Measurements from ENCODE around the gene BCL2A1.
"Not testable (repeated sequence)": the region's sequence is repeated elsewhere in the genome, so short reads cannot be mapped to it uniquely, and the experiment has no call there.

DNA sequence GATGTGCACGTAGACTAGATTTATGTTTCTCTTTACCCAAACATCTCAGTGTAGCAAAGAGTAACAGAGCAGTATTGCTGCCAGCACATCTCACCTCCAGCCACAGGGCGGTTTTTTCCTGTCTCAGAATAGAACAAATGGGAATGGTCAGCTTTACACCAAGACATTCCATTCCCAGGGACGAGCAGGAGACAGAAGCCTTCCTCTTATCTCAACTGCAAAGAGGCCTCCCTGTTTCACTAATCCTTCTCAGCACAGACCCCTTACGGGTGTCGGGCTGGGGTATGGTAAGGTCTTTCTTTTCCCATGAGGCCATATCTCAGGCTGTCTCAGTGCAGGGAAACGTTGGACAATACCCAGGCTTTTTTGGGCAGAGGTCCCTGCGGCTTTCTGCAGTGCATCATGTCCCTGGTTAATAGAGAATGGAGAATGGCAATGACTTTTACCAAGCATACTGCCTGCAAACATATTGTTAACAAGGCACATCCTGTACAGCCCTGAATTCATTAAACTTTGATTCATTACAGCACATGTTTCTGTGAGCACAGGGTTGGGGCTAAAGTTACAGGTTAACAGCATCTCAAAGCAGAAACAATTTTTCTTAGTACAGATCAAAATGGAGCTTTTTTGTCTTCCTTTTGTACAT is 35.3 kb downstream of the BCL2A1 start:
- TF ChIP-seq CTCF (conservative IDR thresholded peaks at IDR 0.05); ZFX (IDR thresholded peaks at IDR 0.05): not testable (repeated sequence)

Data from C4-2B (cell line).